22Rv1 (cell line): Measurements from ENCODE around the gene PCBP1.

Source experiments
- CTCF ChIP-seq: fragments of 450-650 bp; IDR thresholded peaks from 2 replicates; pipeline ENCODE4 v1.5.1; 2017; ENCODE audit warnings: mild to moderate bottlenecking
- ZFX ChIP-seq: fragments of 450-650 bp; IDR thresholded peaks from 2 replicates; pipeline ENCODE4 v1.6.1; 2017; ENCODE audit warnings: antibody characterized with exemption, borderline replicate concordance

DNA sequence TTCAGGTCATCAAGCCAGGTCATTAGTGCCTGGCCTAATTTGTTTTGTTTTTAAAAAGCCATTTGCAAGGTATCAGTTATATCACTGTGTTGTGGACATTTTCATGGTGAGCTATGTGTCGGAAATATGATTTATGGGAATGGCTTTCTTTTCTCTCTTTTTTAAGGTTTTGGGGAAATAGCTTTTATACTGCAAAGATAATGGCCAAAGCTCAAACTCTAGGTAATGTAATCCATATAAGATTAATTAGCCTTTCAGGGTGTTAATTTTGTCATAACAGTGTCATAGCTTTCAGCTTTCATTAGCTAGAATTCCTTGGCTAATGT lies 45.8 kb downstream of the PCBP1 start:
- no peak for TF ChIP-seq CTCF
- no peak for TF ChIP-seq ZFX
